GM19239 (cell line): ENCODE results near the gene FCSK.
"Not testable (repeated sequence)": the region's sequence is repeated elsewhere in the genome, so short reads cannot be mapped to it uniquely, and the experiment has no call there.

Experiments used
- DNase-seq: peaks from one replicate; pipeline ENCODE4 v3.0.0; 2011; ENCODE audit warnings: low spot score; ENCODE audit not compliant: insufficient read length
- FAIRE-seq: peaks from 2 replicates; lab custom pipeline; 2011; peaks lifted over from hg19 to GRCh38; lab: Jason Lieb, UNC

The FCSK gene

GRCh38 chr16:70430667-70431536 lies 23.5 kb upstream of the FCSK start:
- DNase-seq = peak; percentile 60
- peak; percentile 84 for FAIRE-seq

GRCh38 chr16:70432356-70432722 lies 22.1 kb upstream of the FCSK start:
- FAIRE-seq = no peak
- DNase-seq = no peak

DNA sequence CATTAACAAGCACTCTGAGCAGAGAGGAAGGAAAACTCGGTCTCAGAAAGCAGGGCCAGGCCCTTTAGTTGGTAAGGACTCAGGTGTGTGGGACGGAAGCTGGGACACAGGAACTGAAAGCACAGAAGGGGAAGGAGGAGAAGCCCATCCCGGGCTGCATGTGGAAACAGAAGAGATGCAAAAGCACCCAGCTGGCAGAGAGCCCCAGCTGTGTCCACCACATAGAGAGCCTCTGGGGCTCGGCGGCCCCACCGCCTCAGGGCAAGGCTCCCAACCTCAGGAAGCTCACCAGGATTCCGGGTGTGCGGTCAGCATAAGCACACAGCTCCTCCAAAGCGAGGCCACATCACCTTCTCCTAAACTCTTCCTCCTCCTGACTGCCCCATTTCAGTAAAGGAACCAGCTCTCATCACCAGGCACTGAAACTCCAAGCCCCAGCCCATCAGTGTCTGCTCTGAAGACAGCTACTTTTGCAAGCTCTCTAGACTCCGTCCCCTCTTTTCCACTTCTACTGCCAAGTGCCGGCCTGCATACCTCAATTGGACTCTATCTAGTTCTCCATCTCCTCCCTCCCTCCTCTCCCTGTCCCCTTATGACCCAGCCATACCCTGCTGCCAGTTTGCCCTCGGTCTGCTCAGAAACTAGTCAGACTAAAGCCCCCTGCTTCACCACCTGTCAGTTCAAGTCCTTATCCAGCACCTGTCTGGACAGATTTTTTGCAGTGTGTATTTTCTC lies 21.5 kb upstream of the FCSK start:
- DNase-seq (no peak), FAIRE-seq (peak; percentile 95)

DNA sequence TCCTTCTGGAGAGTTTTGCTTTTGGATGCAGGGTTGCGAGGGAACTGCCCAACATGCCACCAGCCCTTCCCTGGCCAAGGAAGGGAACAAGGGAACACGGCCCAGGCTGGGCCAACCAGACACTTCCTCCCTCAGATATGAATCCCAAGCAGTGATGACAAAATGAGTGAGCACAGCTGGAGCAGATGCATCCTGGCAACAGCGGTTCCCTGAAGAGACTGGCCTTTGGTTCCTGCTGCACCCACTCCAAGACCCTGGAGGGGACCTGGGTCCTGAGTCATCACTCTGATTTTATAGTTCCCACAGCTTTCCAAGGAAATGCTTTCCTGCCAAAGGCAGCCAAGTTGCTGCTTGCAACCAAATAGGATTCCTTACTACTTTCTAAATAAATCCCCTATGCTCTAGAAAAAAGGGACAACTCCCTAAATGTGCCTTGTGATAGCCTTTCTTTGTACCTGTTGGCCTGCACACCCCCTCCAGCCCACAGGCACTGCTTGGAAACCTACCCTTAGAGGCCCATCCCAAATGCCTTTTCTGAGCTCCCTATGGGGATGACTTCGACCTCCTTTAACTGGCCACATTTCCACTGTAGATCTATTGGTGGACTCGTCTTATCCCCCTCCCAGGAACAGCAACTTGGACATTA lies 20.8 kb upstream of the FCSK start:
- DNase-seq = no peak
- FAIRE-seq = no peak

DNA sequence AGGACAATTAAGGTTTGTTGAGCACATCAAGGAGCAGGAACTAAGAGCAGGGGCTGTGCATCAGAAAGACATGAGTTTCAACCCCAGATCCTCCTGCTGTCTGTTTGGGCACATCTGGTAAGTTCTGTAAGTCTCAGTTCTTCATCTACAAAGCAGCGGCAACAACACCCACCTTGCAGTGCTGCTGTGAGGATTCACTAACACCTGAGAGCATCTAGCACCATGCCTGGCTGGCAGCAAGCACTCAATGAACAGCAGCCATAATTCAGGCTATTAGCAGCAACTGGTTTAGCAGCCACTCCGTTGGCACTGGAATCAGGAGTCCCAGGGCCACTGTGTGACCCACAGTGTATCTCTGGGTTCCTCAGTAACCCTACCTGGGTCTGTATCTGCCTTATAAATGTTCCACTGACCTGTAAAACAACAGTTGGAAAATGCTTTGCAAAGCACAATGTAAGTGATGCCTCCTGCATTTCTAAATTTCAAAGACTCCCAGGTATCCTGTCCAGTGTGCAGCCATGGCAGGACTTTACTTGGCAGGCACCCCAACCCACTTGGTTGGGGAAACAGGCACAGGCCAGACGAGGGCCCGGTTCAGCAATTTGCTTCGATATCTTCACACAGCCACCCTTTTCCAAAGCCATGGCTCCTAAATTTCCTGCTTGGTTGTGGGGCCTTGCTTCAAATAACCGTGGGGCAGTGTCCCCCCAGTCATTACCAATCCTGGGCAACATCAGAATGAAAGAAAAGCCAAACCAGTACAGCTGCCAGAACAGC lies 19.7 kb upstream of the FCSK start:
- no peak for DNase-seq
- FAIRE-seq = peak; percentile 48

DNA sequence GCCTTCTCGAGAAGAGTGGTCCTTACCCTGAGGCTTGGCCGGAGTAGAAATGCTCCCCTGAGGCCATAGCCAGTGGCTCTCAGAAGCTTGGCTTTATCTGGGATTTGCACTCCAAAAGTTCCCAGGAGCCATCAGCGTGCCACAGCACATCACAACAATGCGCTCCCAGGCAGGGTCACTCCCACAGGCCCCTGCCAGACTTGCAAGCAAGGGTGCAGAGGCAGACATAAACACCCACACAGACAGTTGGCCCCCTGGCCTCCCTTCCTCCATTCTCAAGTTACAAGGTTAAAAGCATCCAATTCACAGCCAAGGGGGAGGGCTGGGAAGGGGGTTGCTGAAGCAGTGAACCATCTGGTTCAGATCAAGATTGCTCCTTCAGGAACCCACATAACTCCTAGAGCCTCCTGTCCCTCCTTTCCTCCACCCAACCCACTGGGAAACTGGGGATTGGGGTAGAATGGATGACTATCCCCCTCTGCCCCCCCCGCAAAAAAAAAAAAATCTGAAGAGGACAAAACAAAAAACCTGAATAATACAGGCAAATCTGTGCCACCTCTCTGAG lies 17.3 kb upstream of the FCSK start:
- FAIRE-seq (no peak), DNase-seq (no peak)

DNA sequence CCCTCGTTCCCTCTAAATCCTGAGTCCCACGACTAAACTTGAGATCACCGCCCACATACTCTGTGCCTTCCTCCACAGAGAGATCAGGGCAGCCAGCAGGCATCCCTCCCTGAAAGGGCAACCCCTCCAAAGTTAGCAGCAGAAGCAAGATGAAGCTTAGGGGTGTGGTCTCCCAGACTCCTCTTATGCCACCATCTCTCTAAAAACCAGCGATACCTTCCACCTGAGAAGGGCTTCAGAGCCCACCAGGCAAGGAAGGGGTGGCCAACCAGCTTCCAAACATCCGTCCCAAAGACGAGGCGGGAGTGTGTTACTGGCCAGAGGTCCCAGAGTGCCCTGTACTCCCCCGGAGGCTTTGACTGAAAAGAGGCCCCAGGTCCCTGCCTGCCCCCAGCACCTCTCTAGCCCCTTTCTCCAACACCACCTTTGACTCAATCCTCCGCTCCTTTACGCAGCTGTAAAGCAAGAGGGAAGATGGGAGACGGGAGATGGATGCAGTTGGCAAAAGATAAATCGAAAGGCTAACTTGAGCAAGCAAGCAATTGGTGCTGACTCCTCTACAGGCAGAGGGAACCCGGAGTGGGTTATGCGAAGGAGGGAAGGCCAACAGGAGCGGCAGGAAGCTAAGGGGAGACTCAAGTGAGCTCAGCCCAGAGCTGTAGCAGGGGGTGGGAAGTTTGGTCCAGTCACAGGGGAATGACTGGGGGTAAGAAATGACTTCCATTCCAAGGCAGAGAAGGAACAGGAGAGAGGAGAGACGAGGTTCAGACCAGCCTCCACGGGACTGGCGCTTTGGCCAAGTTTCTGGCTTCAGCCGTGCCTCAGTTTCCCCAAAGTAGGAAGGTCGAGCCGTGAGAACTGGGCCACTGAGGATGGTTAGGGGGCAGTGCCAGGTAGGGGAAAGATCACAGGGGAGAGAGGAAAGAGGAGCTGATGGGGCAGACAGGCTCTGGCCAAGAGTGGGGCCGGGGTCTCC lies 16.5 kb upstream of the FCSK start:
- FAIRE-seq (no peak), DNase-seq (no peak)

GRCh38 chr16:70438585-70438968 lies 15.8 kb upstream of the FCSK start:
- DNase-seq (no peak), FAIRE-seq (no peak)

GRCh38 chr16:70438969-70439862 lies 15.2 kb upstream of the FCSK start, which contains the start of gene ST3GAL2:
TSS of gene ST3GAL2 (minus strand) at chr16:70439100. CDS start at chr16:70398530, 40,570 bp downstream.
- peak; percentile 78 for FAIRE-seq
- peak; percentile 90 for DNase-seq

- no peak for DNase-seq
- FAIRE-seq = no peak
These were observed 14.2 kb upstream of the FCSK start for GRCh38 chr16:70440009-70440692.

DNA sequence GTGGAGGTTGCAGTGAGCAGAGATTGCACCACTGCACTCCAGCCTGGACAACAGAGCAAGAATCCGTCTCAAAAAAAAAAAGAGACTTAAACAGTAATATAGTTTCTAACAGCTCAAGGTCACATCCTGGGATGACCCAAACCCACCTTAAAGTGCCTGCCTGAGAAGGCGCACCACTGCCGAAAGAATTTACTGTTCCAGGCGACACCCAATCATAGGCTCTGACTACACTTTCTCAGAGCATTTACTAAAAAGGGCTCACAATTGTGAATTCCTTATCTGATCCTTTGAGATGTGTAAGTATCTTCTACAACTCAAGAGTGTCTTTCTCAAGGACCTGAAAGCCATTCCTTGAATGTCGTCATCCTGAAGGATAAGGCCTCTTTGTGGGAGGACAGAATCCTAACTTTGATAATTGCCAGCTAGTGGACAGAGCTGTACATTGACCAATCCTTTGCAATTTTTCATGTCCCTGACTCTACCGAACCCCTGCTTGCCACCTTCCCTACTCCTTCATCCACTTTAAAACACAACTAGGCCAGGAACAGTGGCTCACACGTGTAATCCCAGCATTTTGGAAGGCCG lies 12.9 kb upstream of the FCSK start:
- FAIRE-seq (no peak), DNase-seq (no peak)

GRCh38 chr16:70442344-70442743 lies 12.1 kb upstream of the FCSK start:
- FAIRE-seq = no peak
- no peak for DNase-seq

GRCh38 chr16:70444249-70445063 lies 9.9 kb upstream of the FCSK start:
- FAIRE-seq (no peak), DNase-seq (no peak)

- FAIRE-seq (no peak), DNase-seq (no peak)
These were observed 6.3 kb upstream of the FCSK start for GRCh38 chr16:70448075-70448474.

DNA sequence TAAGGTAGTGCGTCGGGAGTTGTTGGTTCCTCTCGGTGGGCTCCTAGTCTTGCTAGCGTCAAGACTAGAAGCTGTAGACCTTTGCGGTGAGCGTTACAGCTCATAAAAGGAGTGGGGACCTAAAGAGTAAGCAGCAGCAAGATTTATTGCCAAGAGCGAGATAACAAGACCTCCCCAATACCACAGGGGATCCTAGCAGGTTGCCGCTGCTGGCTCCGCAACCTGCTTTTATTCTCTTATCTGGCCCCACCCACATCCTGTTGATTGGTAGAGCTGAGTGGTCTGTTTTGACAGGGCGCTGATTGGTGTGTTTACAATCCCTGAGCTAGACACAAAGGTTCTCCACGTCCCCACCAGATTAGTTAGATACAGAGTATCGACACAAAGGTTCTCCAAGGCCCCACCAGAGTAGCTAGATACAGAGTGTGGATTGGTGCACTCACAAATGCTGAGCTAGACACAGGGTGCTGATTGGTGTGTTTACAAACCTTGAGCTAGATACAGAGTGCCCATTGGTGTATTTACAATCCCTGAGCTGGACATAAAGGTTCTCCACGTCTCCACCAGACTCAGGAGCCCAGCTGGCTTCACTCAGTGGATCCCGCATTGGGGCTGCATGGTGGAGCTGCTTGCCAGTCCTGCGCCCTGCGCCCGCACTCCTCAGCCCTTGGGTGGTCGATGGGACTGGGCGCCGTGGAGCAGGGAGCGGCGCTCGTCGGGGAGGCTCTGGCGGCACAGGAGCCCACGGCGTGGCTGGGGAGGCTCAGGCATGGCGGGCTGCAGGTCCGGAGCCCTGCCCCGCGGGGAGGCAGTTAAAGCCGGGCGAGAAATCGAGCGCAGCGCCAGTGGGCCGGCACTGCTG lies 4.0 kb upstream of the FCSK start:
- DNase-seq, FAIRE-seq: not testable (repeated sequence)
